Parathyroid adenoma (tissue), 2 donors: ENCODE results near the gene C13orf42.

Source experiments
- H2AFZ ChIP-seq: fragments of 300-600 bp; sonication (generic); one replicate; pipeline ENCODE4 v1.7.0; 2017; ENCODE audit warnings: antibody characterized with exemption, mild to moderate bottlenecking
- H3K27ac ChIP-seq: fragments of 300-600 bp; sonication (generic); one replicate; pipeline ENCODE4 v1.7.0; 2017
- H3K27me3 ChIP-seq: fragments of 300-600 bp; sonication (generic); one replicate; pipeline ENCODE4 v1.7.0; 2017; ENCODE audit warnings: low read length; ENCODE audit not compliant: control insufficient read depth, insufficient read depth
- H3K36me3 ChIP-seq: fragments of 300-600 bp; sonication (generic); one replicate; pipeline ENCODE4 v1.7.0; 2017; ENCODE audit warnings: low read length; ENCODE audit not compliant: control insufficient read depth, insufficient read depth
- H3K4me1 ChIP-seq: fragments of 300-600 bp; sonication (generic); one replicate; pipeline ENCODE4 v1.7.0; 2017; ENCODE audit warnings: control low read depth
- H3K4me2 ChIP-seq: fragments of 300-600 bp; sonication (generic); one replicate; pipeline ENCODE4 v1.7.0; 2017; ENCODE audit warnings: low read length
- H3K4me3 ChIP-seq: fragments of 300-600 bp; sonication (generic); one replicate; pipeline ENCODE4 v1.7.0; 2017; ENCODE audit warnings: low read depth, low read length
- H3K79me2 ChIP-seq: fragments of 300-600 bp; sonication (generic); one replicate; pipeline ENCODE4 v1.7.0; 2017; ENCODE audit warnings: control low read depth
- H3K9ac ChIP-seq: fragments of 300-600 bp; sonication (generic); one replicate; pipeline ENCODE4 v1.7.0; 2017; ENCODE audit warnings: mild to moderate bottlenecking
- H3K9me3 ChIP-seq: fragments of 300-600 bp; sonication (generic); one replicate; pipeline ENCODE4 v1.7.0; 2017; ENCODE audit warnings: low read length; ENCODE audit not compliant: control insufficient read depth
- TF ChIP-seq, protein P1 (sequence below): fragments of 300-600 bp; sonication (generic); IDR thresholded peaks from one replicate; pipeline ENCODE4 v1.7.0; 2017; ENCODE audit warnings: antibody characterized with exemption, mild to moderate bottlenecking
- donor health status: primary hyperparathyroidism.

Gene C13orf42

GRCh38 chr13:51034906-51035305, 76.2 kb downstream of the C13orf42 start:
- no peak overlapping the region for H2AFZ ChIP-seq
- H3K4me2 ChIP-seq, result no peak overlapping the region
- no peaks in the 10 kb centered on the region for H3K9me3 ChIP-seq
- TF ChIP-seq, protein P1, sequence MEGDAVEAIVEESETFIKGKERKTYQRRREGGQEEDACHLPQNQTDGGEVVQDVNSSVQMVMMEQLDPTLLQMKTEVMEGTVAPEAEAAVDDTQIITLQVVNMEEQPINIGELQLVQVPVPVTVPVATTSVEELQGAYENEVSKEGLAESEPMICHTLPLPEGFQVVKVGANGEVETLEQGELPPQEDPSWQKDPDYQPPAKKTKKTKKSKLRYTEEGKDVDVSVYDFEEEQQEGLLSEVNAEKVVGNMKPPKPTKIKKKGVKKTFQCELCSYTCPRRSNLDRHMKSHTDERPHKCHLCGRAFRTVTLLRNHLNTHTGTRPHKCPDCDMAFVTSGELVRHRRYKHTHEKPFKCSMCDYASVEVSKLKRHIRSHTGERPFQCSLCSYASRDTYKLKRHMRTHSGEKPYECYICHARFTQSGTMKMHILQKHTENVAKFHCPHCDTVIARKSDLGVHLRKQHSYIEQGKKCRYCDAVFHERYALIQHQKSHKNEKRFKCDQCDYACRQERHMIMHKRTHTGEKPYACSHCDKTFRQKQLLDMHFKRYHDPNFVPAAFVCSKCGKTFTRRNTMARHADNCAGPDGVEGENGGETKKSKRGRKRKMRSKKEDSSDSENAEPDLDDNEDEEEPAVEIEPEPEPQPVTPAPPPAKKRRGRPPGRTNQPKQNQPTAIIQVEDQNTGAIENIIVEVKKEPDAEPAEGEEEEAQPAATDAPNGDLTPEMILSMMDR, result no peak
- no peak overlapping the region for H3K4me3 ChIP-seq
- no peaks in the 10 kb centered on the region for H3K79me2 ChIP-seq
- H3K27me3 ChIP-seq, result no peaks in the 10 kb centered on the region
- no peak overlapping the region for H3K9ac ChIP-seq
- H3K4me1 ChIP-seq, result no peaks in the 10 kb centered on the region
- H3K27ac ChIP-seq, result no peak overlapping the region
- H3K36me3 ChIP-seq, result no peaks in the 10 kb centered on the region

DNA sequence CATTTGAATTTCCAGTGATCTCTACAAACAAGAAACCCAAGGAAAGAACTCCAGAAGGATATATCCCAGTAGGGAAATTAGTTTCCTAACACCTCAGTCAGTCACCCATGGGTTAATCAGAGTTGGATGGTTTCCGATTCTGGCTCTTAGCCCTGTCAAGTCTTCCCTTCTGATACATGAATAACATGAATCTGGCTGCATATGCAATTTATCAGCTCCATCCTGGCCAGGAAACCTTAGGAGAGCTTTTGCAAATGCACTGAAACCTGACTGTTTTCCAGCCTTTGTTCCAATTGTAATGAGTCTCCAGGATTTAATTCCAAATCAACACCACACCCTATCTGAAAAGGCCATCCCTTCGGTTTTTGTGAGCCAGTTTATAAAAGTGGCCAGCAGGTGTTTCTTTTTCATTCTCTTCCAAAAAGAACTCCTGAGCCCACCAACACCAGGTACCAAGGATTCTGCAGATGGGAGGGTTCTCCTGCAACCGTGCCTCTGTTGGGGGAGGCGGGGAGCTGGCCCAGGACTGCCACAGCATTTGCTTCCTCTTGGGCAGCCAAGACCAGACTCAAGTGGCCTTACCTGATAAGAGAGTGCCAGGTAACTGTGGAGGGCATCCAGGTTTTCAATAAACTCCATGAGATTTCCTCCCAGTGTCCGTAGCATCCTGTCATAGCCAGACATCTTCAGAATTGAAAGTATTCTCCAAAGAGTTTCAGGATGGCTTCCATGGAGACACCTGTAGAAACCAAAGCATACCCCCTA, 77.5 kb downstream of the C13orf42 start:
- Histone ChIP-seq H3K4me2 (no peak overlapping the region), H3K27me3 (no peaks in the 10 kb centered on the region), H3K9me3 (no peaks in the 10 kb centered on the region), H3K36me3 (no peaks in the 10 kb centered on the region), H2AFZ (no peak overlapping the region), H3K79me2 (no peaks in the 10 kb centered on the region), H3K9ac (no peak overlapping the region), H3K27ac (no peak overlapping the region), H3K4me3 (no peak overlapping the region), H3K4me1 (no peaks in the 10 kb centered on the region)
- TF ChIP-seq, protein P1, result no peak

DNA sequence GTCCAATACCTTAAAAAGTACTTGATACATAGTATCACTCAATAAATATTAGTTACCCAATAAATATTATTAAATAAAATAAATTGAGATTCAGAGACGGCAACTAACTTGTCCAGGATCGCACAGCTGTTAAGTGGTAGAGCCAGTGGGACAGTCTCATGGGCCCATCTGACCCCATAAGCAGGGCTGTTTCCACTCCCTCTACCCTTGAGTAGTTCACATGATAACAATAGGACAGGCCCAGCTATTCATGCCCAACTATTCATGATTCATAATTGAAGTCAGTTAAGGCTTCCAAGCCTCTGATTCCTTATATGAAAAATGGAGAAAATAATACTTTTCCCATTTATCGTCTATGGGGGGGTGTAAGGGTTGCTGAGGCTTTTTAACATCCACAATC, 78.2 kb downstream of the C13orf42 start:
- Histone ChIP-seq H3K4me3 (no peak overlapping the region), H3K4me1 (no peaks in the 10 kb centered on the region), H3K27me3 (no peaks in the 10 kb centered on the region), H3K9me3 (no peaks in the 10 kb centered on the region), H3K36me3 (no peaks in the 10 kb centered on the region), H3K4me2 (no peak overlapping the region), H3K9ac (no peak overlapping the region), H3K27ac (no peak overlapping the region), H3K79me2 (no peaks in the 10 kb centered on the region), H2AFZ (no peak overlapping the region)
- TF ChIP-seq, protein P1, result no peak
